ENCODE measurements around the gene RAB26. TPM values are rescaled to one million over a fixed set of nuclear protein-coding genes. Genes with fewer than 3 reads are reported as not detected.

The RAB26 gene
- polyA plus RNA-seq, 4 donors, result 2.0 to 3.5 (median 2.4) TPM

DNA sequence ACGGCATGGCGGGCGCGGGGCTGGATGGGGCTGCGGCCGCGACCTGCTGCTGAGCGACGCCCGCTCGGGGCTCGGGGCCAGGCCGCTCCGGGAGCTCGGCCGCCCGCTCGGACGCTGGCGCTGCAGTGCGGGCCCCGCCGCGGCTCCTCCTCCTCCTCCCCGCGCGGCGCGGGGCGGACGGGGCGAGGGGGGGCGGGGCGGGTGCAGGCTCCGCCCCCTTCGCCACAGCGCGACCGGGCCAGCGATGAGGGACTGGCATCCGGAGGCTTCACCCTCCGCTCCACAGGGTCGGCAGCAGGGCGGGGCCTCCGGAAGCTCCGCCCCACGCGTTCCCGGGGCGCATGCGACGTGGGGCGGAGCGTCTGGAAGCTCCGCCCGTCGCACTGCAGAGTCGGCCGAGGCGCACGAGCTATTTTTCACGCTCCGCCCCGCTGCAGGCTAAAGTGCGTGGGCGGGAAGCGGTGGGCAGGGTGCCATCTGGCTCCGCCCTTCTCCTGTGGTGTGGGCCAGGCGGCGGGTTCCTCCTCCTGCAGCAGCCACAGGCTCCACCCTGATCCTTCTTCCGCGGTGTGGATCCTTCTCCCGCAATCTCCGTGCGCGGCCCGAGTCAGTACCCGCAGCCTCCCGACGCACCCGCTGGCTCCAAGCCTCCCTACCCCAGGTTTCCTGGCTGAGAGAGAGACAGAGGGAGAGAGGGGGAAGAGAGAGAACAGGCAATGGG, 12.5 kb upstream of the RAB26 start, which contains the start of gene PKD1:
PKD1 (minus strand) TSS at position 129 of the 721 bp plus-strand sequence. CDS start 209 bp downstream, outside the sequence.
- peak in 3 of 4 donors; percentile 85 to 87 (median 86) for DNase-seq (ENCODE audit: low read depth in 4 of 4, low spot score in 3 of 4)

DNA sequence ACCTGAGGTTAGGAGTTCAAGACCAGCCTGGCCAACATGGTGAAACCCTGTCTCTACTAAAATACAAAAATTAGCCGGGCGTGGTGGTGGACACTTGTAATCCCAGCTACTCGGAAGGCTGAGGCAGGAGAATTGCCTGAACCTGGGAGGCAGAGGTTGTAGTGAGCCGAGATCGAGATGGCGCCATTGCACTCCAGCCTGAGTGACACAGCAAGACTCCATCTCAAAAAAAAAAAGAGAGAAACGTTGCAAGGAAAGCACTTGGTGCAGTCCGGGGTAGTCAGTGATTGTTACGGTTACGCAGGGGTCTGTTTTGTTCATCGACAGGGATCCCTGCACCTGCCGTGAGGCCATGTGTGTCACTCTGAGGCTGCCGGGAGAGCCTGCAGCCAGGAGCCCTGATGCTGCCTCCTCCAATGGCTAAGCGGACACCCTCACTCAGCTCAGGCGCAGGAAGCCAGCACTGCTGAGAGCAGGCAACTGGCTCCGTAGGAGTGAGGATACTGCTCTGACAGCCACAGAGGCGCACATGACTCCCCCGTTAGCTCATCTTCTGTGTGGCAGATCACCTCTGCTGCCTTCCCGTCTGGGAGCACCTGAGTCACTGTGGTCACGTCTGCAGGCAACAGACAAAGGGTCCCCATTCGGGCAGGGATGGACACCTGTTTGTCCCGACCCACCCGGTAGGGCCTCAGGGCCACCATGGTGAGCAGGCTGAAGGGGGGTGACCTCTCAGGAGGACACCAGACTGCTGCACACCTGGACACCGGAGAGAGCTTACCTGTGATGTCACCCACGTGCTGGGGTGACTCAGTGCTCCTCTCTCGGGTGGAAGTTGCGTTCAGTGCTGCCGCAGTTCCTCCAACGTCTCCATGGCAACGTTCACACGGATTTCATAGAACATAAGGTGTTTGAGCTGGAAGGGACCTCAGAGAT, 5.2 kb upstream of the RAB26 start:
- DNase-seq (ENCODE audit: low read depth in 4 of 4, low spot score in 3 of 4), result no peak

DNA sequence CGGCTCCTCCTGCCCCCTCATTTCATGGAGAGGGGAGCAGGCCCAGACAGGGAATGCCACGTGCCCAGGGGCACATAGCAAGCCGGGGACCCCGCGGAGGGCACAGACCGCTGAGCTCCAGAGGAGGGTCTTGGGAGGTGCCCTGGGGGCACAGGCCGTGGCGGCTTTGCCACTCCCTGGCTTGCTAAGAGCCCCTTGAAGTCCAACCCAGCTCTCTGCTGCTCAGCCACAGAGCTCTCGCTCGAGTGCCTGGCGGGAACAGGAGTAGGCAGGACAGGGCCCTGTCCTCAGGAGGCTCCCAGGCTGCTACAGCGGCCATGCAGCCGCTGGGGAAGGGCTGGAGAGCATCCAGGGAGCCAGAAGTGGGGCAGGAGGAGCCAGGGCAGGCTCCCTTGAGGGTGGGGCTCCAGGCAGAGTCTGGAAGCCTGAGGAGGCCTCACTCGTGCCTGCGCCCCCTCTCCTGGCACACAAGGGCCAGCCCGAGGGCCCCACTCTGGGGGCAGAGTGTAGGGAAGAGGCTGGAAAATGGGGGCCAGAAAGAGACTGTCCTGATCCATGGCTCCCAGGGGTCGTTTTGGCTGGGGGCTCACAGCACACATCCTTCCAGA, 4.4 kb upstream of the RAB26 start:
- no peak for DNase-seq (ENCODE audit: low read depth in 4 of 4, low spot score in 3 of 4)

DNA sequence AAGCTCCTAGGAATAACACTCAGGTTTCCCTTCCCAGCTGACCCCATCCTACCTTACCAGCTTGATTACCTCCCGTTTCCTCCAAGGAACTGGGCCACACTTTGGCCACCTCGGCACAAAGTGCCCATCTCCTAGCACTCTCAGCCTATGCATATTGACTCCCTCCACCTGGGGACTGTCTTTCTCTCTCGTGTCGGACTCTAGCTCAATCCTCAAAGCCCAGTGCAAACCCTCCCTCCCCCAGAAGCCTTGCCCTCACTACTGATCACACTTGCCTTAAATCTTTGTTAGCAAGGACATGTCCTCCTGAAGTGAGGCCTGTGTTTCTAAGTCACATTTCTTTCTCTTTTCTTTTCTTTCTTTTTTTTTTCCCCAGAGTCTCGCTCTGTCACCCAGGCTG, 2.6 kb upstream of the RAB26 start:
- no peak for DNase-seq (ENCODE audit: low read depth in 4 of 4, low spot score in 3 of 4)

DNA sequence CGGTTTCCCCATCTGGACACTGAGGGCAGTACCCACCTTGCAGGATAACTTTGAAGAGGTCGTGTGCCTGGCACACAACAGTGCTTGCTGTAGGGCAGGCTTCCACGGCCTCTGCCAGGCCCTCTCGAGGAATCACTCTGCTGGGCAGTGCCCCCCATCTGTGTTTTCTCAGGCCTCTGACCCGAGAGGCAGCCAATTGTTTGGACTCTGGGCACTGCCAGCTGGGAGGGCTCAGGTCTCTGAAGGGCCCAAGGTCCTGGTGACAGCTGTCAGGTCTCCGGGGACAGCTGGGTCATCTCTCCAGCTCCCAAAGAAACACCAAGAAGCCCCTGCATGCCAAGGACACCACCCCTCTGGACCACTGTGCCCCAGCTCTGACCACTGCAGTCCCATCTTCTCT, 1.0 kb upstream of the RAB26 start:
- no peak for DNase-seq (ENCODE audit: low read depth in 4 of 4, low spot score in 3 of 4)

DNA sequence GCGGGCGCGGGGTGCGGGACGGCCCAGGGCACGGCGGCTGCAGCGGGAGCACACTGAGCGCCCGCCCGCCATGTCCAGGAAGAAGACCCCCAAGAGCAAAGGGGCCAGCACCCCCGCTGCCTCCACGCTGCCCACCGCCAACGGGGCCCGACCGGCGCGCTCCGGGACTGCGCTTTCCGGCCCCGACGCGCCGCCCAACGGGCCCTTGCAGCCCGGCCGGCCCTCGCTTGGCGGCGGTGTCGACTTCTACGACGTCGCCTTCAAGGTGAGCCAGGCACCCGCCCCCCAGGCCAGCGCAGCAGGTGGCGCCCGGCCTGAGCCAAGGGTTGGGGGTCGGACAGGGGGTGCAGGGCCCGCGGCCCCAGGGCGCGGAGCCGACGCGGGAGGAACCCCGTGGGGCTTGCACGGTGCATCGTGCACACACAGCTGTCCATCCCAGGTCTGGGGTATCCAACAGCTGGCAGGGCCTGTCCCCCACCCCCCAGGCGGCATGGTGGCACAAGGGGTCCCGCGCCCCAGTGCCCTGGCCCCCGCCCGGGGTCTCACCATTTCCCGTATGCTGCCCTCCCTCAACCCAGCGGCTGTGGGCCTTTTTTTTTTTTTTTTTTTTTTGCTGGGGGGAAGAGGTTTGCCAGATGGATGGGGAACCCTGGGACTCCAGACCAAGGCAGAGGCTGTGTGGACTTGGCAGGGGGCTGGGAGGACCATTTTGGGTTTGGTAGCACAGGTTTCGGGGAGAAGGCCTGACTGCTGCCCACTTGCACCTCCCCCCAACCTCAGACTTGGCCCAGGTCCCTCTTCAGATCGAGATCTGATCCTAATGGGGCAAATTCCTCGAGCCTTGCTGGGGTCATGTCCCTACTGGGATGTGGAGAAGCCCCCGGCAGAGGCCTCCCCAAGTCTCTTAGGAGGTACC, 547 bp downstream of the RAB26 start:
- no peak for DNase-seq (ENCODE audit: low read depth in 4 of 4, low spot score in 3 of 4)

DNA sequence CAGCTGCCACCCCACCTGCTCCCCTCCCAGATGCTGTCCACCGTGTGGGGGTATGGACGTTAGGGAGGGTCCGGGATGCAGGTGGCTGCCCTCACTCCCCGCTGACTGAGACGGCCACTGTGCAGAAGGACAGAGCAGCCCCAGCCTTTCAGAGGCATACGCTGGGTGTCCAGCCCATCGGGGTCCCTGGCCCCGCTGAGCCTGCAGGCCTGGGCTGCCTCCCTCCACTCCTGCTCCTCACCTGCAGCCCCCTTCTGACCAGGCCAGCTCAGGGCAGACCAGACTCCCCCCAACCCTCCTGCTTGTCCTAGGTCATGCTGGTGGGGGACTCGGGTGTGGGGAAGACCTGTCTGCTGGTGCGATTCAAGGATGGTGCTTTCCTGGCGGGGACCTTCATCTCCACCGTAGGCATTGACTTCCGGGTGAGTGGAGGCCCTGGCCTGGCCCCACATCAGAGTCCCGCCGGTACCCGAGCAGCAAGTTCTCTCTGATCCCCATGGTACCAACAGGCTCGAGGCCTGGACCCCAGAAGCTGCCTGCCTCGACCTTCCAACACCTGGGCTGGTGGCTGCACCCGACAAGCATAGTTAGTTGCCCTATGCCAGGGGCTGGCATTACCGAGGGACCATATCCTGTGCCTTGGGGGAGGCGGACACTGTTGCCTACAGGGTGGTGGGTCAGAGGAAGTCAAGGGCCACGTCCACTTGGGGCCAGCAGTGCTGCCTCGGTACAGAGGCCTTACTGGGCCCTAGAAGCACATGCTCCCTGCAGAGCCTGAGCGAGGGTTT, 1.4 kb downstream of the RAB26 start:
- no peak for DNase-seq (ENCODE audit: low read depth in 4 of 4, low spot score in 3 of 4)

DNA sequence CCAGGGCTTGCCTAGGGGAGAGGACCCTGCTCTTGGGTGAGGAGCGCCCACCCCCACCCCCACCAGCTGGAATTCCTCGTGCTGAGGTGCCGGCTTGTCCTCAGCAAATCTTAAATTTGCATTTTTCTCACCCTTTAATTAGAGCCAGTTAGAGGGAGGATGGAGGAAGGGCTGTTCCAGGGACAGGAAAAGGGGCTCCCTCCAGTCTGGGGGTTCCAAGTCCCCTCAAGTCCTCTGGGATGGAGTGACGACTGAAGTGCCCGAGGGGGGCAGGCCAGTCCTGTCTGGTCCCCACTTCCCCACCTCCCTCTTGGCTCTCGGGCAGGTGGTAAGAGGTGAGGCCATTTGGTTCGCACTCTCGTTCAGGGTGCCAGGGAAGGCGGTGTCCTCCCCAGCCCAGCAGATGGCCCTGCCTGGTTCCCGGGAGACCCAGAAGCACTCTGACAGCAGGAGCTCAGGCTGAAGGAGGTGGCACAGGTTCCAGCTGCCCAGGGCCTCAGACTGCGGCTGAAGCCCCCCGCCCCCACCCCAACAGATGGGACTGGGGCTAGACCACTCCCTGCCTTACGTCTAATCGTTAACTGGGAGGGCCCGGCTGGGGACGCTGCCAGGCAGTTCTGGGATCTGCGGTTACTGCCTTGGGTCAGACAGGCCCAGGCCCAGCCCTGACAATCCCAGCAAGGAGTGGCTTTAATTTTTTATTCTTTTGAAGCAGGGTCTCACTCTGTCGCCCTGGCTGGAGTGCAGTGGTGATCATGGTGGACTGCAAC, 2.2 kb downstream of the RAB26 start:
- DNase-seq (ENCODE audit: low read depth in 4 of 4, low spot score in 3 of 4), result no peak

DNA sequence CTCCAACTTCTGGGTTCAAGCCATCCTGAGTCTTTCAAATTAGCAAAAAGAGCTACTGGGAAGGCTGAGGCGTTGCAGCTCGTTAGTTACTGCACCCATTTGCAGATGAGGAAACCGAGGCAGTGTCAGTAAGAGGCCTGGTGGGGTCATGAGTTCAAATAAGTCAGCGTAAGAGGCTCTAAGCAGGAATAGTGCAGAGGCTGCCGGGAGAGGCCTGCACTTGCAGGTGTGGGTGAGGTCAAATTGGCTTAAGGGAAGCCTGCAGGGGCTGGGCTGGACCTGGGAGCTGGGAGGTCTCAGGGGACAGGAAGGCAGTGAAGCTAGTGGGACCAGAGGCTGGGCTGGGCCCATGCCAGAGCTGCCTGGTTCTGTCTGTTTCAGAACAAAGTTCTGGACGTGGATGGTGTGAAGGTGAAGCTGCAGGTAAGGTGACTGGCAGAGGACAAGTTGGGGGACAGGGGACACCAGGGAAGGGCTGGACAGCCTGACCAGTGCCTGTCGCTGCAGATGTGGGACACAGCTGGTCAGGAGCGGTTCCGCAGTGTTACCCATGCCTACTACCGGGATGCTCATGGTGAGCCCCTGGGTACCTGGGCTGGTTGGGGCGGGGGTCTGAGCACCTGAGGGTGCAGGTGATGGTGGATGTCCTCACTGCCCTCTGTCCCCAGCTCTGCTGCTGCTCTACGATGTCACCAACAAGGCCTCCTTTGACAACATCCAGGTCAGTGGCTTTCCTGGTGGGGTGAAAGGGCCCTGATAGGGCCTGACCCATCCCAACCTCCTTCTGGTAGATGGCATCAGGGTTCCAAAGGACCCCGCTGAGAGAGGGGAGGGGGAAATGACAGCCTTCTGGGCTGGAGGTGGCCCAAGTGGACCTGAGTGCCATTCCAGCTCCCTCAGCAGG, 3.0 kb downstream of the RAB26 start:
- DNase-seq (ENCODE audit: low read depth in 4 of 4, low spot score in 3 of 4), result no peak

DNA sequence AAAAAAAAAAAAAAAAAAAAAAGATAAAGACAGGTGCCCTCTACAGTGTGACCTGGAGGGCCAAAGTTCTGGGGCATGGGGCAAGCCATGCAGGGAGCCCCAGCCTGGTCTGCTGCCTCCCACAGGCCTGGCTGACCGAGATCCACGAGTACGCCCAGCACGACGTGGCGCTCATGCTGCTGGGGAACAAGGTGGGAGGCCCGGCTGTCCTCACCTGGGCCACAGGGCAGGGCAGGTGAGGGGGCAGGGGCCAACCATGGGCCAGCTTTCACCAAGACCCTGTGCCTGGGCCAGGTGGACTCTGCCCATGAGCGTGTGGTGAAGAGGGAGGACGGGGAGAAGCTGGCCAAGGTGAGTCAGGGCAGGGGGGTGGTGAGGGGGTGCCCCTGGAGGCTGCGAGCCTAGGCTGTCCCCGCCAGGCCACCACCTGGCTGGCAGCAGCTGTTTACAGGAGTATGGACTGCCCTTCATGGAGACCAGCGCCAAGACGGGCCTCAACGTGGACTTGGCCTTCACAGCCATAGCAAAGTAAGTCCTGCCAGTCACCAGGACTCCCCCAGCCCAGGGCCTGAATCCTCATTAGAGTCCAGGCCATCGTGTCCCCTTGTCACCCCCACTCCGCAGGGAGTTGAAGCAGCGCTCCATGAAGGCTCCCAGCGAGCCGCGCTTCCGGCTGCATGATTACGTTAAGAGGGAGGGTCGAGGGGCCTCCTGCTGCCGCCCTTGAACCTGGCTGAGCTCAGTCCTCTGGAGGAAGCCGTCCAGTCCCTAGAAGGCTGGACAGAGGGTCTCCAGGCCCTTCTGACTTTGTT, 4.5 kb downstream of the RAB26 start:
- DNase-seq (ENCODE audit: low read depth in 4 of 4, low spot score in 3 of 4), result no peak

DNA sequence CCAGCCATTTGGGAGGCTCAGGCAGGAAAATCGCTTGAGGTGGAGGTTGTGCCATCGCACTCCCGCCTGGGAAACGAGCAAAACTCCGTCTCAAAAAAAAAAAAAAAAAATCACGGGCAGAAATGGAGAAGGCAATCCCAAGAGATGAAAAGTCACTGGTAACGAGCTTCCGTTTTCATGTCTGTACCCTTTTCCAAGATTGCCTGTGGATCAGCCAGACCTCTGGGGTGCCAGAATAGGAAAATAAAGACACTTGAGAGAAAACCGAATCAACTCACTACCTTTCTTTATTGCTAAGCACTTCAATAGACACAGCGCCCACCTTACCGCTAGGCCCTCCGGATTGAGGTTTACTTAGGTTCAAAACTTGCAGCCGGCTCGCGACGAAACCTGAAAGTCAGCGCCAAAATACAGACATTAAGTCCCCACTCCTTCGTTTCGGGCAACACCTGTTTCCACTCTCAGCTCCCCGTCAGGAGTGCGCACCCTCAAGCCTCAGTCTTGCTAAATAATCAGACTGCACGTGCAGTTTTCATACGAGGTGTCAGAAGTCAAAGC, 6.2 kb downstream of the RAB26 start:
- DNase-seq (ENCODE audit: low read depth in 4 of 4, low spot score in 3 of 4), result no peak

DNA sequence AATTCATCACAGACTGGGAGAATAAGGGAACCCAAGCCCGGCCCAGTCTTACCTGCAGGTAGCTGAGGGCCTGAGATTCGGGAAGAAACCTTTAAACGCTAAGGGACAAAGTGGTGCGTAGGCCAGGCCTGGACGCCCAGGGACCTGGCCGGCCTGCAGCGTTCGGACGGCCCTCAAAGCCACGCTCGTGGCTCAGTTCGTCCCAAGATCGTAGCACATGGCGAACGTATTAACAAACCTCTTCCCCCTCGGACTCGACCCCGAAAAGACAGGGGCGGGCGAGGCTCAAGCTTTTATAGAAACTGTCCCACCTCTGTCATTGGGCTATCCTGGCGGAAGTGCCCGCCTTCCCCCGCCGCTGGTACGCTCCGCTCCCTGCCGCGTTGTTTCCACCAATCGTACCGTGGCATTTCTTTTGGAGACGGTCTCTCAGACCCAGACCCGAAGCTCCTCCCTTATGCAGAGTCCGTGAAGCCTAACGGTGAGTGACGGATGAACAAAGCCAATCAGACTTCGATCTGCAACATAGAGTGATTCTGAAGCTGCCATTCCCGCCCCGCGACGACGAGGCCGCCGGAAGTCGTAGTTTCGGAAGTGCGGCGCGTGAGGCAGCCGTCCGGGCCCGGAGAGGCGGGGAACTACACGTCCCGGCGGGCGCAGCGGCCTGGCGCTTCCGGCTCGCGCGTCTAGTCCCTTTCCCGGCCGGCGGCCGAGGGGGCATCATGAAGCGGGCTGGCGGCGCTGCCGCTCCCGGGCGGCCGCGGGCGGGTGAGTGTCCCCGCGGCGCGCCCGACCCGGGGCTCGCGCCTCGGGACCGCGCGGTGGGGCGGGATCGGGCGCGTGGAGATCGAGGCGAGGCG, 6.9 kb downstream of the RAB26 start, which contains the start of gene TRAF7:
TRAF7 (plus strand) TSS at position 692 of the 860 bp plus-strand sequence. CDS start 8,139 bp downstream, outside the sequence.
- DNase-seq (ENCODE audit: low read depth in 4 of 4, low spot score in 3 of 4), result peak; percentile 98 to 100 (median 100)

DNA sequence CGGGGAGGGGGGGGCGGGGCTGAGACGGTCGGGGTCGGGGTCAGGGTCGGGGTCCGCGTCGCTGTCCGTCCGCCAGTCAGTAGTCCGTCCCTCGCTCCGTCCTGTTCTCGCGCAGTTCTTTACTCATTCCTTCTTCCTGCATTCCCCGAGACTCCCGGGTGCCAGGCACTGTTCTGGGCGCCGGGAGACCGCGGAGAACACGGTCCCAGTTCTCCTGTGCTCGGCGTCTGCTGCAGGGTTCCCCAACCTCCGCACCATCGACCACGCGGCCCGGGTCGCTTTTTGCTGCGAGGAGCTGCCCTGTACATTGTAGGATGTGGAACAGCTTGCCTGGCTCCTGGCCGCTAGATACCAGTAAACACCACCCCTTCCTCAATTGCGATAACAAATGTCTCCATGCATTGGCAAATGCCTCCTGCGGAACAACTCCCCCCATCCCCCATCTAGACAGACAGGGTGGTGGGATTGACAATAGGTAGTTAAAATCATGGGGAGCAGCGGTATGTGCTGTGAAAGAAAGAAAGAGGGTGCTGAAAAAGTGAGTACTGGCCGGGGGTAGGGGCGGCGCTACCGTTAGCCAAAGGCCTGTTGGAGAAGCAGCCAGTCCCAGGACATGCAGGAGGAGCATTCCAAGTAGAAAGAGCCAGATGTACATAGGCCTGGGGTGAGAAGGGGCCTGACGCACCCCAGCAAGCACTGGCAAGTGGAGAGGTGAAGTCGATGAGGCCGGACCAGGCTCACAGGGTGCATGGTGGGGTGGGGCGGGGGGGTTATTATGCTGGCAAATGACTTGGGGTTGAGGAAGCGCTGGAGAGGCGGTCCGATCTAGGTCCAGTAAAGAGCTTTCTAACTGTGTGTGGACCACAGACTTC, 7.8 kb downstream of the RAB26 start:
- no peak for DNase-seq (ENCODE audit: low read depth in 4 of 4, low spot score in 3 of 4)

DNA sequence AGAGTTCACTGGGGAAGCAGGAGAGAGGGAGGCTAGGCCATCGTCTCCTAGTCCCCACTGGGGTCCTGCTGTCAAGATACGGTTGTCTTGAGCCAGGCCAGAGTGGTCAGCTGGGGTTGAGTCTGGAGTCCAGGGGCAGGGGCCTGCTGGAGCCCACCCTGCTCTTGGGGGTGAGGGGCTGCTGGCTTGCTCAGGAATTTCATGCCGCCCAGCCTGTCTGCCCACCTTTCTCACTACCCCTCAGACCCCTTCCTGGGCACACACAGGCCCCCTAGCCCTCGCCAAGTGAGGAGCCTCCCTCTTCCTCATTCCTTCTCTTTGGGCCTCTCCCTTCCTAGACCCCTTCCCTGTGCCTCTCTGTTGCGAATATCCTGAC, 8.4 kb downstream of the RAB26 start:
- no peak for DNase-seq (ENCODE audit: low read depth in 4 of 4, low spot score in 3 of 4)

All from right renal pelvis (tissue), 4 donors.